ENCODE data around the gene PRSS48.

DNA sequence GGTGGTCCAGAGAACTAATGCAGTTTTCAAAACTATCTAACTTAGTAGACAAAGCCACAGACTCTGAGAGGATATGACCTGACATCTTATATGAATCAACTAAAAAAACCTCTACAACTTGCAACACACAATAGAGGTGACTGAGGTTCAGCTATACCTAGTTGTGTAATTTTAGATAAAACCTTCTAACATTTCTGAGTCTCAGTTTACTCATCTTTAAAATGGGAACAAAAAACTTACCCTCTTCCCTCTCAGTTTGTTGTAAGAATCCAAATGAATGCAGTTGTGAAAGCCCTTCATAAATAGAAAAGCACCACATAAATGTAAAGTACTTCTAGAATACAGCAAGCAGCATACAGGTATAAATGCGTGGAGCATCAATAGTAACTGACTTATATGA is 42.5 kb downstream of the PRSS48 start:
- TF ChIP-seq, protein P1, sequence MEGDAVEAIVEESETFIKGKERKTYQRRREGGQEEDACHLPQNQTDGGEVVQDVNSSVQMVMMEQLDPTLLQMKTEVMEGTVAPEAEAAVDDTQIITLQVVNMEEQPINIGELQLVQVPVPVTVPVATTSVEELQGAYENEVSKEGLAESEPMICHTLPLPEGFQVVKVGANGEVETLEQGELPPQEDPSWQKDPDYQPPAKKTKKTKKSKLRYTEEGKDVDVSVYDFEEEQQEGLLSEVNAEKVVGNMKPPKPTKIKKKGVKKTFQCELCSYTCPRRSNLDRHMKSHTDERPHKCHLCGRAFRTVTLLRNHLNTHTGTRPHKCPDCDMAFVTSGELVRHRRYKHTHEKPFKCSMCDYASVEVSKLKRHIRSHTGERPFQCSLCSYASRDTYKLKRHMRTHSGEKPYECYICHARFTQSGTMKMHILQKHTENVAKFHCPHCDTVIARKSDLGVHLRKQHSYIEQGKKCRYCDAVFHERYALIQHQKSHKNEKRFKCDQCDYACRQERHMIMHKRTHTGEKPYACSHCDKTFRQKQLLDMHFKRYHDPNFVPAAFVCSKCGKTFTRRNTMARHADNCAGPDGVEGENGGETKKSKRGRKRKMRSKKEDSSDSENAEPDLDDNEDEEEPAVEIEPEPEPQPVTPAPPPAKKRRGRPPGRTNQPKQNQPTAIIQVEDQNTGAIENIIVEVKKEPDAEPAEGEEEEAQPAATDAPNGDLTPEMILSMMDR (IDR thresholded peaks at IDR 0.05; ENCODE audit: low read length), result no peak
- no peak for TF ChIP-seq EZH2 (IDR thresholded peaks at IDR 0.05; ENCODE audit: borderline replicate concordance, low read length)

All from OCI-LY1 (cell line).